Psoas muscle (tissue), 8 donors: ENCODE measurements around the gene RASGRF2. TPM values are rescaled to one million over a fixed set of nuclear protein-coding genes. Genes with fewer than 3 reads are reported as not detected.

Experiments used
- ATAC-seq, 4 donors: fragments of 200-7000 bp; cut with Tn5 transposase; one replicate each; pipeline ENCODE4 v1.9.1; 2020; ENCODE audit warnings: moderate library complexity in 3 of 4, mild to moderate bottlenecking in 2 of 4
- DNase-seq, 2 donors: peaks; one replicate each; pipeline ENCODE4 v3.0.0-alpha.2; 2020
- H3K27ac ChIP-seq: fragments of 200-600 bp; one replicate; pipeline ENCODE4 v1.8.0; 2022
- H3K27me3 ChIP-seq, 3 donors: fragments of 200-600 bp in 1 of 3; one replicate each; pipeline versions ENCODE4 v1.6.1 to v1.8.0; 2013 to 2022; ENCODE audit warnings: low read length in 2 of 3, mild to moderate bottlenecking in 2 of 3, moderate library complexity in 1 of 3; ENCODE audit not compliant: insufficient read depth in 3 of 3
- H3K36me3 ChIP-seq, 2 donors: fragments of 200-600 bp in 1 of 2; one replicate each; pipeline versions ENCODE4 v1.6.1 to v1.8.0; 2013 to 2022; ENCODE audit warnings: low read depth in 1 of 2, mild to moderate bottlenecking in 1 of 2, moderate library complexity in 1 of 2; ENCODE audit not compliant: insufficient read depth in 1 of 2
- H3K4me1 ChIP-seq: fragments of 200-600 bp; one replicate; pipeline ENCODE4 v1.8.0; 2022
- H3K4me3 ChIP-seq: fragments of 200-600 bp; one replicate; pipeline ENCODE4 v1.8.0; 2022; ENCODE audit warnings: mild to moderate bottlenecking
- H3K9me3 ChIP-seq: fragments of 200-600 bp; one replicate; pipeline ENCODE4 v1.8.0; 2022
- CTCF ChIP-seq: fragments of 200-600 bp; IDR thresholded peaks from one replicate; pipeline ENCODE4 v1.8.0; 2022; ENCODE audit warnings: antibody characterized with exemption
- WGBS, 3 donors: extraction: QIAGEN DNeasy Blood & Tissue Kit; methylation state at CpG; one replicate each; pipeline versions ENCODE4 v1.1.6 to v1.1.7; 2013; 5-methylcytosine and 5-hydroxymethylcytosine counted together
- intact Hi-C, 2 donors: fragments of 100-400 bp; cut with DNase I; formaldehyde crosslinking; loops; one replicate each; pipeline versions ENCODE4 v1.11.0 to v1.14.2; 2022
- polyA plus RNA-seq, 3 donors: library from polyadenylated mRNA; stranded (reverse); fragments of 200-250 nt; gene quantifications; one replicate each; pipeline ENCODE4 v1.2.3, GENCODE V29; 2013
- total RNA-seq, 4 donors: library from RNA; stranded (reverse); fragmentation: NEBNext Ultra II Directional in 2 of 4; extraction: Animal tissue kit (Norgen Biotek cat#: 25700) in 2 of 4; gene quantifications; one replicate each; pipeline versions ENCODE4 v1.2.1 to v1.2.4, GENCODE V29; 2021 to 2023
- donor health status: healthy with polysubstance abuse.
- donor health status: DM: no; HTN: no; CAD: no; lungs with moderate emphysema.
- donor health status: Bipolar disorder and iron deficiency.
- donor health status: healthy.
- donor health status: DM: yes; HTN: yes; CAD: no.
- donor health status: DM: no; HTN: no; CAD: no.
- donor health status: DM: no; HTN: no; CAD: no.
- donor health status: DM: yes; HTN: yes; CAD: no.

The RASGRF2 gene
- total and polyA plus RNA-seq, 7 donors, result 2.0 to 6.2 (median 3.2) TPM

- Histone ChIP-seq H3K27me3 (no peaks in the 10 kb centered on the region), H3K36me3 (peaks cover 21 to 46% of the 10 kb centered on the region in 2 donors), H3K9me3 (no peaks in the 10 kb centered on the region), H3K27ac (peak overlapping the region; percentile 3), H3K4me1 (peaks cover 63% of the 10 kb centered on the region), H3K4me3 (no peak overlapping the region)
- no peak for ATAC-seq
- no peak for DNase-seq
- no peak for TF ChIP-seq CTCF
- intact Hi-C loops, result no loop called here
- WGBS, 3 donors, result 82 to 91% (median 87%) methylated on average over 1 of the region's 1 CpG
These were observed 289.8 kb downstream of the RASGRF2 start for GRCh38 chr5:81250004-81250403.

- intact Hi-C loops, result no loop called here
- Histone ChIP-seq H3K9me3 (no peaks in the 10 kb centered on the region), H3K4me1 (peaks cover 44% of the 10 kb centered on the region), H3K36me3 (peaks cover 16 to 65% of the 10 kb centered on the region in 2 donors), H3K27ac (peak overlapping the region; percentile 65), H3K27me3 (no peaks in the 10 kb centered on the region), H3K4me3 (no peak overlapping the region)
- ATAC-seq (peak; percentile 47 to 81 (median 72)), DNase-seq (no peak)
- 40 to 46% (median 44%) methylated on average over 5 of the region's 5 CpGs for WGBS, 3 donors
- TF ChIP-seq CTCF, result no peak
These were observed 291.8 kb downstream of the RASGRF2 start for GRCh38 chr5:81251922-81252321.

GRCh38 chr5:81252904-81253303 lies 292.7 kb downstream of the RASGRF2 start:
- ATAC-seq, result no peak
- TF ChIP-seq CTCF, result no peak
- Histone ChIP-seq H3K36me3 (peaks cover 17 to 73% of the 10 kb centered on the region in 2 donors), H3K27me3 (no peaks in the 10 kb centered on the region), H3K9me3 (no peaks in the 10 kb centered on the region), H3K4me1 (peaks cover 35% of the 10 kb centered on the region), H3K4me3 (no peak overlapping the region), H3K27ac (peak overlapping the region; percentile 44)
- 89 to 100% (median 100%) methylated on average over 1 of the region's 1 CpG for WGBS, 3 donors
- no peak for DNase-seq
- intact Hi-C loops, result no loop called here

- no peak for ATAC-seq
- DNase-seq, result no peak
- Histone ChIP-seq H3K36me3 (peaks cover 27 to 80% of the 10 kb centered on the region in 2 donors), H3K4me1 (peaks cover 26% of the 10 kb centered on the region), H3K27ac (no peak overlapping the region), H3K27me3 (no peaks in the 10 kb centered on the region), H3K4me3 (no peak overlapping the region), H3K9me3 (no peaks in the 10 kb centered on the region)
- intact Hi-C loops, result no loop called here
- no peak for TF ChIP-seq CTCF
- 74 to 92% (median 82%) methylated on average over 4 of the region's 4 CpGs for WGBS, 3 donors
These were observed 293.7 kb downstream of the RASGRF2 start for GRCh38 chr5:81253875-81254274.

- intact Hi-C loops, result no loop called here
- no peak for TF ChIP-seq CTCF
- DNase-seq (no peak), ATAC-seq (peak in 1 of 4 donors; percentile 33)
- 93 to 97% (median 95%) methylated on average over 21 of the region's 21 CpGs for WGBS, 3 donors
- Histone ChIP-seq H3K27me3 (no peaks in the 10 kb centered on the region), H3K9me3 (no peaks in the 10 kb centered on the region), H3K4me1 (peaks cover 18% of the 10 kb centered on the region), H3K4me3 (no peak overlapping the region), H3K27ac (no peak overlapping the region), H3K36me3 (peaks cover 29 to 92% of the 10 kb centered on the region in 2 donors)
These were observed 294.9 kb downstream of the RASGRF2 start for GRCh38 chr5:81254886-81255559.
